HepG2 (cell line): ENCODE results near the gene DNAAF3. TPM values are rescaled to one million over a fixed set of nuclear protein-coding genes. Genes with fewer than 3 reads are reported as not detected.

ENCODE experiments used
- EHMT2 ChIP-seq: fragments of 200-600 bp; sonication (generic); IDR thresholded peaks from 2 replicates; pipeline ENCODE4 v1.7.0; 2017; ENCODE audit warnings: antibody characterized with exemption, low read depth, low read length, borderline replicate concordance
- HBP1 ChIP-seq: IDR thresholded peaks from 2 replicates; pipeline ENCODE4 v1.6.1; 2016; ENCODE audit warnings: low read depth, control low read depth
- HNF4G ChIP-seq, 2 experiments: sonication (generic) in 1 of 2; formaldehyde crosslinking in 1 of 2; IDR thresholded peaks; 2 replicates each; pipeline versions ENCODE4 v1.4.0 to v1.6.1; 2011 to 2020; ENCODE audit warnings: borderline replicate concordance in 2 of 2, low read depth in 2 of 2, mild to moderate bottlenecking in 2 of 2, low read length in 1 of 2, missing genetic modification reagents in 1 of 2, moderate library complexity in 1 of 2
- NAIF1 ChIP-seq: sonication (generic); formaldehyde crosslinking; IDR thresholded peaks from 2 replicates; pipeline ENCODE4 v1.5.0; 2020; ENCODE audit warnings: mild to moderate bottlenecking, missing genetic modification reagents, borderline replicate concordance
- PTBP1 ChIP-seq: fragments of 200-400 bp; formaldehyde crosslinking; IDR thresholded peaks from 2 replicates; pipeline ENCODE4 v1.6.1; 2018; ENCODE audit warnings: low read length, low read depth; ENCODE audit not compliant: poor library complexity, severe bottlenecking
- SSRP1 ChIP-seq: IDR thresholded peaks from 2 replicates; pipeline ENCODE4 v1.6.1; 2016; ENCODE audit warnings: control low read depth
- TFAP4 ChIP-seq: sonication (generic); IDR thresholded peaks from 2 replicates; pipeline ENCODE4 v1.6.1; 2016; ENCODE audit warnings: low read depth, borderline replicate concordance
- ZBTB1 ChIP-seq: sonication (generic); formaldehyde crosslinking; IDR thresholded peaks from 2 replicates; pipeline ENCODE4 v1.4.0; 2020; ENCODE audit warnings: missing genetic modification reagents, borderline replicate concordance
- ZBTB3 ChIP-seq: sonication (generic); formaldehyde crosslinking; IDR thresholded peaks from 2 replicates; pipeline ENCODE4 v1.4.0; 2020; ENCODE audit warnings: low read depth, mild to moderate bottlenecking, moderate library complexity, missing genetic modification reagents, borderline replicate concordance
- ZKSCAN5 ChIP-seq: sonication (generic); formaldehyde crosslinking; IDR thresholded peaks from 2 replicates; pipeline ENCODE4 v1.5.1; 2020; ENCODE audit warnings: mild to moderate bottlenecking, missing genetic modification reagents
- ZNF225 ChIP-seq: sonication (generic); formaldehyde crosslinking; IDR thresholded peaks from 2 replicates; pipeline ENCODE4 v1.4.0; 2020; ENCODE audit warnings: mild to moderate bottlenecking, missing genetic modification reagents
- ZNF441 ChIP-seq: sonication (generic); formaldehyde crosslinking; IDR thresholded peaks from 2 replicates; pipeline ENCODE4 v1.7.0; 2021; ENCODE audit warnings: missing genetic modification reagents, borderline replicate concordance
- ZNF557 ChIP-seq: sonication (generic); formaldehyde crosslinking; IDR thresholded peaks from 2 replicates; pipeline ENCODE4 v1.4.0; 2020; ENCODE audit warnings: missing genetic modification reagents
- ZNF607 ChIP-seq: sonication (generic); formaldehyde crosslinking; IDR thresholded peaks from 2 replicates; pipeline ENCODE4 v1.5.1; 2020; ENCODE audit warnings: missing genetic modification reagents, mild to moderate bottlenecking, borderline replicate concordance
- ZZZ3 ChIP-seq: sonication (generic); formaldehyde crosslinking; IDR thresholded peaks from 2 replicates; pipeline ENCODE4 v1.4.0; 2020; ENCODE audit warnings: missing genetic modification reagents, mild to moderate bottlenecking, borderline replicate concordance
- polyA plus RNA-seq, 8 experiments: library from polyadenylated mRNA; depleted of rRNA in 3 of 8; stranded (reverse) in 7 of 8; unstranded in 1 of 8; fragments of >200 nt; fragmentation: Illumina TruSeq in 4 of 8; extraction: Trizol in 4 of 8; gene quantifications; 2 replicates each; pipeline versions ENCODE4 v1.2.1 to v1.2.3, GENCODE V29; 2011 to 2016; ENCODE audit warnings: low read depth in 4 of 8, missing spikeins in 1 of 8, mixed read lengths in 1 of 8; ENCODE audit not compliant: insufficient read depth in 1 of 8
- total RNA-seq, 5 experiments: library from RNA; depleted of rRNA; stranded (reverse); fragments of >200 nt; fragmentation: Illumina TruSeq; extraction: Trizol; gene quantifications; 2 replicates each; pipeline ENCODE4 v1.2.3, GENCODE V29; 2016; ENCODE audit warnings: low read depth in 1 of 5
- TF ChIP-seq, protein P1 (sequence below): sonication (generic); formaldehyde crosslinking; IDR thresholded peaks from 2 replicates; pipeline ENCODE4 v1.4.0; 2020; ENCODE audit warnings: missing genetic modification reagents
- TF ChIP-seq, protein P2 (sequence below): sonication (generic); formaldehyde crosslinking; IDR thresholded peaks from 2 replicates; pipeline ENCODE4 v1.4.0; 2020; ENCODE audit warnings: mild to moderate bottlenecking, missing genetic modification reagents

The DNAAF3 gene
- total and polyA plus RNA-seq, 2 of the 13 experiments (the other 11 are each of a cell fraction or from before 2014, with no cell fraction given), result 0.30 to 0.40 TPM

DNA sequence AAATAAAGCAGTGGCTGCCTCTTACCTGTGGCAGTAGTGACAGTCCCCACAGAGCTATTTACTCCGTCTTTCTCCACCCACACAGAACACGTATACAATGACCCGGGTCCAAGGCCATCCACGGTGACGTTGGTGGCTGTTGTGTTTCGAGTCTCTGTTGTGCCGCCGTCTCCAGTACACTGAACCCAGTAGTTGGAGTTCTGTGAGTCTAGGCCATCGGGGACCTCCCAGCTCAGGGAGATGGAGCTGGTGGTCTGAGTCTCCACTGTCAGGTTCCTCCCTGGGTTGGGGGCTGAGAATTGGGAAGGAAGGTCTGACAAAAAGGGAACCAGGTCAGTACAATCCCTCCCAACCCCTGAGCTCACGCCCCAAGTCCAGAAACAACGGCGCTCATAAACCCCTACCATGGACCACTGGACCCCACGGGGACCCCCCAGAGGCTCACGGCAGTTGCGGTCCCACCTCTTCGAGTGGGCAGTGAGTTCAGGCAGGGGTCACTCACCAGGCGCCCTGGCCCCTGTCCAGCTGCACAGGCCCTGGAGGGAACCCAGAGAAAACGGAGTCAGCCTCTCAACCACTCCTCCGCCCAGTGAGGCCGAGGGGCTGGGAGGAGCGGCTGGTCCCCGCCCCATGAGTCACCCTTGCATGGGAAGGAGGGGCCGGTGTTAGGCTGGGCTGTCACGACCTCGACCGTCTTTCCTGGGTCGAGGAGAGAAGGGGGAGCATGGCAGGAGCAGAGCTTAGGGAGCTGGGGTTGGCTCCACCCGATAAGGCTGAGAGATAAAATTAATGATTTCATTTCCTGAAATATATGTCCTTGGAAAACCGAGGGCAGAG lies 40.5 kb upstream of the DNAAF3 start (continued):
- TF ChIP-seq, protein P1, sequence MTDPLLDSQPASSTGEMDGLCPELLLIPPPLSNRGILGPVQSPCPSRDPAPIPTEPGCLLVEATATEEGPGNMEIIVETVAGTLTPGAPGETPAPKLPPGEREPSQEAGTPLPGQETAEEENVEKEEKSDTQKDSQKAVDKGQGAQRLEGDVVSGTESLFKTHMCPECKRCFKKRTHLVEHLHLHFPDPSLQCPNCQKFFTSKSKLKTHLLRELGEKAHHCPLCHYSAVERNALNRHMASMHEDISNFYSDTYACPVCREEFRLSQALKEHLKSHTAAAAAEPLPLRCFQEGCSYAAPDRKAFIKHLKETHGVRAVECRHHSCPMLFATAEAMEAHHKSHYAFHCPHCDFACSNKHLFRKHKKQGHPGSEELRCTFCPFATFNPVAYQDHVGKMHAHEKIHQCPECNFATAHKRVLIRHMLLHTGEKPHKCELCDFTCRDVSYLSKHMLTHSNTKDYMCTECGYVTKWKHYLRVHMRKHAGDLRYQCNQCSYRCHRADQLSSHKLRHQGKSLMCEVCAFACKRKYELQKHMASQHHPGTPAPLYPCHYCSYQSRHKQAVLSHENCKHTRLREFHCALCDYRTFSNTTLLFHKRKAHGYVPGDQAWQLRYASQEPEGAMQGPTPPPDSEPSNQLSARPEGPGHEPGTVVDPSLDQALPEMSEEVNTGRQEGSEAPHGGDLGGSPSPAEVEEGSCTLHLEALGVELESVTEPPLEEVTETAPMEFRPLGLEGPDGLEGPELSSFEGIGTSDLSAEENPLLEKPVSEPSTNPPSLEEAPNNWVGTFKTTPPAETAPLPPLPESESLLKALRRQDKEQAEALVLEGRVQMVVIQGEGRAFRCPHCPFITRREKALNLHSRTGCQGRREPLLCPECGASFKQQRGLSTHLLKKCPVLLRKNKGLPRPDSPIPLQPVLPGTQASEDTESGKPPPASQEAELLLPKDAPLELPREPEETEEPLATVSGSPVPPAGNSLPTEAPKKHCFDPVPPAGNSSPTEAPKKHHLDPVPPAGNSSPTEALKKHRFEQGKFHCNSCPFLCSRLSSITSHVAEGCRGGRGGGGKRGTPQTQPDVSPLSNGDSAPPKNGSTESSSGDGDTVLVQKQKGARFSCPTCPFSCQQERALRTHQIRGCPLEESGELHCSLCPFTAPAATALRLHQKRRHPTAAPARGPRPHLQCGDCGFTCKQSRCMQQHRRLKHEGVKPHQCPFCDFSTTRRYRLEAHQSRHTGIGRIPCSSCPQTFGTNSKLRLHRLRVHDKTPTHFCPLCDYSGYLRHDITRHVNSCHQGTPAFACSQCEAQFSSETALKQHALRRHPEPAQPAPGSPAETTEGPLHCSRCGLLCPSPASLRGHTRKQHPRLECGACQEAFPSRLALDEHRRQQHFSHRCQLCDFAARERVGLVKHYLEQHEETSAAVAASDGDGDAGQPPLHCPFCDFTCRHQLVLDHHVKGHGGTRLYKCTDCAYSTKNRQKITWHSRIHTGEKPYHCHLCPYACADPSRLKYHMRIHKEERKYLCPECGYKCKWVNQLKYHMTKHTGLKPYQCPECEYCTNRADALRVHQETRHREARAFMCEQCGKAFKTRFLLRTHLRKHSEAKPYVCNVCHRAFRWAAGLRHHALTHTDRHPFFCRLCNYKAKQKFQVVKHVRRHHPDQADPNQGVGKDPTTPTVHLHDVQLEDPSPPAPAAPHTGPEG (CRISPR knock-in tag), result peak; percentile 48
- TF ChIP-seq ZZZ3 (CRISPR knock-in tag), result no peak
- TF ChIP-seq ZNF441 (CRISPR knock-in tag), result 0 out of 2 replicates have a peak, but pooled peaks have one; percentile 54
- TF ChIP-seq TFAP4, result peak; percentile 70; the same call in 1 of the 2 replicates
- no peak for TF ChIP-seq ZKSCAN5
- TF ChIP-seq SSRP1 (CRISPR knock-in tag), result no peak
- TF ChIP-seq HBP1 (CRISPR knock-in tag), result 0 out of 2 replicates have a peak, but pooled peaks have one; percentile 1
- 0 out of 2 replicates have a peak, but pooled peaks have one; percentile 38 for TF ChIP-seq ZNF225 (CRISPR knock-in tag)
- TF ChIP-seq ZBTB3 (CRISPR knock-in tag), result no peak
- peak; percentile 70 for TF ChIP-seq PTBP1
- TF ChIP-seq HNF4G (IDR thresholded peaks at IDR 0.05; ENCODE audit: borderline replicate concordance, low read depth, low read length), result no peak; the same call in 1 of the 2 replicates
- TF ChIP-seq HNF4G (CRISPR knock-in tag; IDR thresholded peaks at IDR 0.05; ENCODE audit: borderline replicate concordance, low read depth), result peak; percentile 62; the same call in 1 of the 2 replicates
- no peak for TF ChIP-seq ZBTB1 (CRISPR knock-in tag)
- TF ChIP-seq NAIF1 (CRISPR knock-in tag), result no peak; the same call in 1 of the 2 replicates
- TF ChIP-seq ZNF607 (CRISPR knock-in tag), result peak; percentile 81; the same call in 1 of the 2 replicates
- TF ChIP-seq, protein P2, sequence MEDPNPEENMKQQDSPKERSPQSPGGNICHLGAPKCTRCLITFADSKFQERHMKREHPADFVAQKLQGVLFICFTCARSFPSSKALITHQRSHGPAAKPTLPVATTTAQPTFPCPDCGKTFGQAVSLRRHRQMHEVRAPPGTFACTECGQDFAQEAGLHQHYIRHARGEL (CRISPR knock-in tag), result peak; percentile 54; the same call in 1 of the 2 replicates
- TF ChIP-seq EHMT2, result no peak
- peak; percentile 50; the same call in 1 of the 2 replicates for TF ChIP-seq ZNF557
